Stomach (tissue), 4 donors: ENCODE measurements around the gene WDR70.
A peak's percentile ranks its signal among the peaks of the same experiment; 100 is the strongest.
"Not testable (repeated sequence)": the region's sequence is repeated elsewhere in the genome, so short reads cannot be mapped to it uniquely, and the experiment has no call there.

Source experiments
- CTCF ChIP-seq, 7 experiments: fragments of 450-650 bp in 4 of 7; fragments of 200-600 bp in 3 of 7; sonication (generic) in 3 of 7; IDR thresholded peaks; one replicate each; pipeline ENCODE4 v1.5.1; 2016 to 2019; ENCODE audit warnings: antibody characterized with exemption in 7 of 7, control low read depth in 2 of 7, mild to moderate bottlenecking in 1 of 7
- POLR2A ChIP-seq, 4 donors: fragments of 450-650 bp; IDR thresholded peaks; one replicate each; pipeline ENCODE4 v1.6.1; 2016; ENCODE audit warnings: antibody characterized with exemption in 4 of 4, control low read depth in 2 of 4, mild to moderate bottlenecking in 1 of 4, moderate library complexity in 1 of 4

GRCh38 chr5:37379100-37379628 is at the start of gene WDR70:
- TF ChIP-seq CTCF (IDR thresholded peaks at IDR 0.05) = peak in 5 of 7 experiments; percentile 14 to 62 (median 45)
- TF ChIP-seq POLR2A (IDR thresholded peaks at IDR 0.05) = not testable (repeated sequence)
